A549 treated with dexamethasone at 1 μM for 4 hours (cell line): ENCODE measurements around the gene MINDY4. TPM values are rescaled to one million over a fixed set of nuclear protein-coding genes. Genes with fewer than 3 reads are reported as not detected.

Experiments
- total RNA-seq: library from RNA; stranded (reverse); fragments of 200-300 nt; extraction: Qiagen RNA extraction; gene quantifications from 5 replicates; pipeline ENCODE4 v1.2.3, GENCODE V29; 2022

MINDY4 gene
- 2.1 to 2.6 TPM (median 2.4 TPM) in 5 replicates for total RNA-seq

GRCh38 chr7:30771174-30771879 is at the start of gene MINDY4:
Gene MINDY4, plus strand, starts transcription at chr7:30771417. Its CDS starts 77 bp downstream, at chr7:30771494.

GRCh38 chr7:30751696-30752273 is 19.4 kb upstream of the MINDY4 start, which contains the start of gene INMT:
Gene INMT, plus strand, starts transcription at chr7:30752135. Its CDS starts 16 bp downstream, at chr7:30752151.

GRCh38 chr7:30911561-30911969 is 140.3 kb downstream of the MINDY4 start, which contains the start of gene AQP1:
Gene AQP1, plus strand, starts transcription at chr7:30911853. Its CDS starts 57 bp downstream, at chr7:30911910.

Other genes with a start within 250 kb of the MINDY4 start
- 144 to 167 TPM (median 152 TPM) in 5 replicates for gene GARS1, start 176.5 kb upstream of the MINDY4 start, total RNA-seq
- gene CRHR2, start 89.0 kb upstream of the MINDY4 start, total RNA-seq: 0.05 to 0.07 TPM (median 0.05 TPM) in 4 of 5 replicates, not detected in the other
- gene INMT, start 19.3 kb upstream of the MINDY4 start, total RNA-seq: not detected in 5 replicates
- 0.32 to 0.62 TPM (median 0.39 TPM) in 5 replicates for gene AQP1, start 140.4 kb downstream of the MINDY4 start, total RNA-seq
- 0.06 TPM in 1 of 5 replicates, not detected in the others for gene GHRHR, start 192.5 kb downstream of the MINDY4 start, total RNA-seq